HEK293T (cell line): ENCODE data around the gene TIE1.

Experiments used
- CTCF ChIA-PET: fragments of 350-600 bp; formaldehyde crosslinking; extraction: SDS; loops from one replicate; lab custom pipeline; 2021; ENCODE audit warnings: antibody characterized with exemption, inconsistent platforms; lab: Yijun Ruan, JAX
- POLR2A ChIA-PET: fragments of 350-600 bp; formaldehyde crosslinking; extraction: SDS; loops from one replicate; lab custom pipeline; 2020; ENCODE audit warnings: antibody characterized with exemption, inconsistent platforms; lab: Yijun Ruan, JAX
- DNase-seq: peaks from one replicate; pipeline ENCODE4 v3.0.0; 2012; ENCODE audit warnings: mixed read lengths; ENCODE audit errors: extremely low spot score
- ARNT ChIP-seq: fragments of 450-650 bp; IDR thresholded peaks from 2 replicates; pipeline ENCODE4 v1.6.1; 2017; ENCODE audit warnings: mild to moderate bottlenecking
- BHLHE40 ChIP-seq: fragments of 450-650 bp; IDR thresholded peaks from 2 replicates; pipeline ENCODE4 v1.6.1; 2016; ENCODE audit warnings: mild to moderate bottlenecking, moderate library complexity, borderline replicate concordance
- CTBP1 ChIP-seq: fragments of 450-650 bp; IDR thresholded peaks from 2 replicates; pipeline ENCODE4 v1.6.1; 2016; ENCODE audit warnings: borderline replicate concordance
- ELF4 ChIP-seq: fragments of 450-650 bp; IDR thresholded peaks from 2 replicates; pipeline ENCODE4 v1.6.1; 2017; ENCODE audit warnings: antibody characterized with exemption
- FOXA1 ChIP-seq: fragments of 450-650 bp; IDR thresholded peaks from 2 replicates; pipeline ENCODE4 v1.6.1; 2016; ENCODE audit warnings: mild to moderate bottlenecking
- FOXK2 ChIP-seq: fragments of 450-650 bp; IDR thresholded peaks from 2 replicates; pipeline ENCODE4 v1.6.1; 2016; ENCODE audit warnings: mild to moderate bottlenecking
- FOXM1 ChIP-seq: fragments of 450-650 bp; IDR thresholded peaks from 2 replicates; pipeline ENCODE4 v1.6.1; 2017; ENCODE audit warnings: mild to moderate bottlenecking, borderline replicate concordance
- HDGF ChIP-seq: fragments of 450-650 bp; IDR thresholded peaks from 2 replicates; pipeline ENCODE4 v1.6.1; 2017; ENCODE audit warnings: antibody characterized with exemption, borderline replicate concordance
- L3MBTL2 ChIP-seq: fragments of 450-650 bp; conservative IDR thresholded peaks from 2 replicates; pipeline ENCODE4 v1.6.1; 2016; ENCODE audit warnings: mild to moderate bottlenecking
- LEF1 ChIP-seq: fragments of 450-650 bp; IDR thresholded peaks from 2 replicates; pipeline ENCODE4 v1.6.1; 2017; ENCODE audit warnings: mild to moderate bottlenecking, borderline replicate concordance
- NFRKB ChIP-seq: fragments of 450-650 bp; IDR thresholded peaks from 2 replicates; pipeline ENCODE4 v1.6.1; 2016; ENCODE audit warnings: mild to moderate bottlenecking, moderate library complexity
- PKNOX1 ChIP-seq: fragments of 450-650 bp; IDR thresholded peaks from 2 replicates; pipeline ENCODE4 v1.6.1; 2016
- SP1 ChIP-seq: fragments of 450-650 bp; IDR thresholded peaks from 2 replicates; pipeline ENCODE4 v1.6.1; 2017
- SUZ12 ChIP-seq: fragments of 450-650 bp; IDR thresholded peaks from 2 replicates; pipeline ENCODE4 v1.6.1; 2016; ENCODE audit warnings: mild to moderate bottlenecking
- TARDBP ChIP-seq: fragments of 450-650 bp; IDR thresholded peaks from 2 replicates; pipeline ENCODE4 v1.6.1; 2016
- ZNF384 ChIP-seq: fragments of 450-650 bp; IDR thresholded peaks from 2 replicates; pipeline ENCODE4 v1.6.1; 2016

TIE1 gene

DNA sequence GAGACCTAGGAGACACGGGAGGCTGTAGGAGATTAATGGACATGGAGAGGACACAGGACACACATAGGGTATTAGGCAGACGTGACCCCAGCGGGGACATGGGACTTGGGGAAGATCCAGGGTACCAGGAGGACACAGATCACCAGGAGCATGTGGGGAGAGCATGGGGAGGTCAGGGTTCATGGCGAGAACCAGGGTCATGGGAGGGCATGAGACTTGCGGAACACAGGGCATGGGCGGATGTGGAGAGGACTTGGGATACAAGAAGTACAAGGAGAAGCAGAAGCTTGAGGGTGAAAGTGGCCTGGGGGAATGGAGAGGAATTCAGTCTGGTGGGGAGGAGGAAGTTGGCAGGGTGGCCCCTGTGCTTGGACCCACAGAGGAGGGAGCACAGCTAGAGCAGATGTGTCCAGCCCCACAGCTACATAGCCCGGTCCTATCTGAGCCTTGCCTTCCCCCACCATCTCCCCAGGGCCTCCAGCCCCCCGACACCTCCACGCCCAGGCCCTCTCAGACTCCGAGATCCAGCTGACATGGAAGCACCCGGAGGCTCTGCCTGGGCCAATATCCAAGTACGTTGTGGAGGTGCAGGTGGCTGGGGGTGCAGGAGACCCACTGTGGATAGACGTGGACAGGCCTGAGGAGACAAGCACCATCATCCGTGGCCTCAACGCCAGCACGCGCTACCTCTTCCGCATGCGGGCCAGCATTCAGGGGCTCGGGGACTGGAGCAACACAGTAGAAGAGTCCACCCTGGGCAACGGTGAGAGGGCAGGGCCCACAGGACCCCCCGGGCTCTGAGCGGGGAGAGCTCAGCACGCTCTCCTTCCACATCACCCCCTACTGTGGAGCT, 12.1 kb downstream of the TIE1 start:
- TF ChIP-seq SP1 (no peak), L3MBTL2 (no peak), BHLHE40 (no peak), ARNT (no peak), CTBP1 (no peak), PKNOX1 (no peak), SUZ12 (no peak), TARDBP (no peak), FOXA1 (no peak), NFRKB (no peak), ZNF384 (no peak), LEF1 (no peak), HDGF (no peak), FOXK2 (no peak), ELF4 (no peak), FOXM1 (no peak)
- CTCF ChIA-PET = no interaction called here
- POLR2A ChIA-PET = no interaction called here
- no peak for DNase-seq

DNA sequence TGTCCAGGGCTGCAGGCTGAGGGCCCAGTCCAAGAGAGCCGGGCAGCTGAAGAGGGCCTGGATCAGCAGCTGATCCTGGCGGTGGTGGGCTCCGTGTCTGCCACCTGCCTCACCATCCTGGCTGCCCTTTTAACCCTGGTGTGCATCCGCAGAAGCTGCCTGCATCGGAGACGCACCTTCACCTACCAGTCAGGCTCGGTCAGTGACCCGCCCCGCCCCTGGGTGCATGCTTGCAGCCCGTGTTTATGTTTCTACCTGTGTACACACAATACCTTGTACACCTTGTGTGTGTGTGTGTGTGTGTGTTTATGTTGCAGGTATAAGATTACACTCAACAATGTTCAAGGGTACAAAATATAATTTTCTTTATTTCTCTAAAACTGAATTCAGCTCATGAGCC, 13.0 kb downstream of the TIE1 start:
- ChIA-PET CTCF (no interaction called here), POLR2A (no interaction called here)
- TF ChIP-seq FOXA1 (no peak), BHLHE40 (no peak), HDGF (no peak), CTBP1 (no peak), SP1 (no peak), PKNOX1 (no peak), ARNT (no peak), ELF4 (no peak), FOXK2 (no peak), TARDBP (no peak), FOXM1 (no peak), SUZ12 (no peak), LEF1 (no peak), NFRKB (no peak), L3MBTL2 (no peak), ZNF384 (no peak)
- DNase-seq = no peak

- DNase-seq = no peak
- POLR2A ChIA-PET = no interaction called here
- CTCF ChIA-PET = no interaction called here
- TF ChIP-seq ARNT (no peak), BHLHE40 (no peak), CTBP1 (no peak), NFRKB (no peak), SUZ12 (no peak), TARDBP (no peak), LEF1 (no peak), ZNF384 (no peak)
Observed at GRCh38 chr1:43314233-43314632, 13.5 kb downstream of the TIE1 start.

DNA sequence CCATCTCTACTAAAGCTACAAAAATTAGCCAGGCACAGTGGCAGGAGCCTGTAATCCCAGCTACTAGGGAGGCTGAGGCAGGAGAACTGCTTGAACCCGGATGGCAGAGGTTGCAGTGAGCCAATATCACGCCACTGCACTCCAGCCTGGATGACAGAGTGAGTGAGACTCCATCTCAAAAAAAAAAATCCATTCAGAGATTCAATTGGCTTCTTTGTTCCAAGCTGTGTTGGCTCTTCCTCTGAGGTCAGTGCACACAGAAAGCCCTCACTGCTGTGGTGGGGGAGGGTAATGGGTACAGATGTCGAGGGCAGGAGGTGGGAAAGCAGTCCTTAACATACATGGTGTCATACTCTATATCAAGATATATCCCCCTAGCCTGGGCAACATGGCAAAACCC, 14.7 kb downstream of the TIE1 start:
- no peak for DNase-seq
- POLR2A ChIA-PET = no interaction called here
- CTCF ChIA-PET = no interaction called here
- no peak for TF ChIP-seq HDGF
- TF ChIP-seq L3MBTL2 = no peak
- no peak for TF ChIP-seq NFRKB
- TF ChIP-seq FOXK2 = no peak
- TF ChIP-seq CTBP1 = no peak
- TF ChIP-seq SP1 = no peak
- TF ChIP-seq SUZ12 = no peak
- TF ChIP-seq BHLHE40 = no peak
- no peak for TF ChIP-seq PKNOX1
- no peak for TF ChIP-seq LEF1
- no peak for TF ChIP-seq FOXM1
- no peak for TF ChIP-seq ELF4
- no peak for TF ChIP-seq ZNF384
- no peak for TF ChIP-seq ARNT
- no peak for TF ChIP-seq FOXA1
- no peak for TF ChIP-seq TARDBP

DNA sequence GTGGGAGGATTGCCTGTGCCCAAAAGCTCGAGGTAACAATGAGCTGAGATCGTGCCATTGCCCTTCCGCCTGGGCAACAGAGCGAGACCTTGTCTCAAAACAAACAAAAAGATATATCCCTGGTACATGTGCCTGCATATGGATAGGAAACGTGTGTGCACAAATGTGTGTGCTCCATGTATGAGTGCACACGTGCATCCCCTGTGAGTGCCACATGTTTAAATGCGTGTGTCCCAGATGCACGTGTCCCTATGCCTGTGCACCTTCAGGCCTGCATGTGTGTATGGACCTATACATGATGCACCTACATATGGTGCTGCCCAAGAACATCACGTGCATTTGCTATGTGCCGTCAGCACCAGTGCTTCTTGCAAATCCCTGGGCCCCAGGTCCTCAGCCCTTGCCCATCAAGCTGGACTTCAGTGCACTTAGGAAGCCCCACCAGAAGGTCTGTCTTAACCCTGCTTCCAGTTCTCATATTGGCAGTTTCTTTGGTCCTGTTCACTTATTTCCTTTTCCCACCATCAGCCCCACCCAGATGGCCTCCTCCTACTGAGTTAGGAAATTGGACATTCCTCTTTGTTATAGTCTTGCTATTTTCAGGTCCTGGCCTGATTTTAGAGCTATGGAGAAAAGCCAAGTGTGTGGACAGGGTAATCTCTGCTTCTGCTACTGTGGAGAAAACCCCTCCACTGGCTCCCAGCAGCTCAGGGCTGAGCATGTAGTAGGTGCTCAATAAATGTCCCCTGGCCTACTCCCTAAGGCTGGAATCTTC, 15.4 kb downstream of the TIE1 start:
- CTCF ChIA-PET = interaction anchor here (0.5 kb wide), 1 partner anchor 459 kb away, joined by 3 read pairs; no protein-coding TSS in a partner anchor
- DNase-seq = no peak
- POLR2A ChIA-PET = interaction anchor here (0.5 kb wide), 1 partner anchor 10 kb away, joined by 3 read pairs; no protein-coding TSS in a partner anchor
- TF ChIP-seq BHLHE40 = no peak
